NCI-H1436 treated with DMSO at 0.1 percent for 48 hours (cell line): ENCODE data around the gene ARHGAP22.

Experiments
- DNase-seq: peaks from one replicate; lab custom pipeline; 2025; lab: John Stamatoyannopoulos, UW

ARHGAP22 gene

DNA sequence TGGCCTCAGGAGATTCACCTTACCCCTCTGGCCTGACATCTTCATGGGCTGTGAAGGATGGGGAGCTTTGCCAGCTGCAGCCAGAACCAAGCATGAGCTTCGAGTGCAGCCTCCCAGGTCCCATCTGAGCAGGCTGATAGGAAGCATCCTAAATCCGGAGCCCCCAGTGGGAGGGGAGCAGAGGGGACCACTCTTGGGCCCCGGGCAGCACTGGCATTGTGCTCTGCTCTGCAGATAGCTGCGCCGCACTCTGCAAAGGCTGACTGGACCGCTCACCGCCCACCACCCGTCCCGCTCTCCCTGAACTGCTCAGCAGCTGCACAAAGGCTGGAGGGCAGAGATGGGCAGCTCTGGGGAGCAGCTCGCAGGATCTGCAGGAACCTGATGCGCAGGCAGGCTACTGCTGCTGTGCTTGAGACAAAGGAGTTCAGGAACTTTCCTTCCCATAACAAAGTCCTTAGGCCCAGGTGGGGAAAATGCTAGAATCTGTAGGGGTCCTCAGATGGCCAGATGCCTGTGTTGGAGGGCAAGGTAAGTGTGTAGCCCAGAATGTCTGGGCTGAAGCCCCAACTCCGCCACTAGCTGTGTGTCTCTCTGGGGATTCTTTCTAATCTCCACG is 51.8 kb downstream of the ARHGAP22 start:
- no peak for DNase-seq

DNA sequence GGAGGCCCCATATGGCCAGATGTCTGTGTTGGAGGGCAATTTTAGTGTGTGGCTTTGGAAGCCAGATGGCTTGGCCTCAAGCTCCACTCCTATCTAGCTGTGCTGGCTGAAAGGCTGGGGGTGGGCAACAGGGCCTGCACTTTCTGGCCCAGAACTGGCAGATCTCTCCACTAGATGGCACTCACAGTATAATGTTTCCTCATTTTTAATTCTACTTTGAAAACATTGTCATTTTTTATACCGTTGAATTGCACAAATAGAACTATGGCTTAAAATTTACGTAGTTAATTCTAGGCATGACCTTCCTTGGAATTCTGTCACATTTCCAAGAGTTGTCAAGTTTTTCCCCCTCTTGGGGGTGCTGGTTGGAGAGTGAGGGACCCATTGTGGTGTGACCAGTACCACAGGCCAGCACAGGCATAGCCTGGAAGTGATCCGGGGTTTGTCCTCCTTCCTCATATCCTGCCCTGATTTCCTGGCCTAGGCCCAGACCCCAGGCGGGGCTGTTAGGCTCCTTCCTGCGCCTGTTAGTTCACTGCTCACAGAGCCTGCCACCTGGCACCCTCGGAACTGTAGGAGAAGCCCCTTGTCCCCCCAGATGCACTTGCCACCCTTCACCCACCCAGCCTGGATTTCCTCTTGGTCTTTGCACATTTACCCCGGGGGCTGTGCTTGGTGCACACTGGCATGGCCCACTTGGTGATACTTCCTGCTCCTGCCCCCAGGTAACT is 52.8 kb downstream of the ARHGAP22 start:
- no peak for DNase-seq

DNA sequence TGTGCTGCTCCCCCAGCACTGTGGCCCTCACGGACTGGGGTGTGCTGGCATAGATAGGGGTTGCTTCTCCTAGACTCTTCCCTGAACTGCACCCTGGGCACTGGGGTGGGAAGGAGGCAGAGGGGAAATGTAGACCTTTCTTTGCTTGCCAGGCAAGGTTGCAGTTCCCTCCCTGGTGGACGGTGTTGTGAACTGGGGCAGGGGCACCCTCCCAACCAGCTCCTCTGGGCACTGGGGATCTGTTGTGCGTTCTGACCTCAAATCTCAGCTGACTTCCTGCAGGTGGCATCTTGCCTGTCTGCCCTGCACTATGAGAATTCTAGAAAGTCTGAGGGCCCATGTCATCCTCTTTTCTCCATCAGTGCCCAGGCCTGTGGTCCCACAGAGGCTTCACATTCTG is 53.9 kb downstream of the ARHGAP22 start:
- DNase-seq, result no peak

DNA sequence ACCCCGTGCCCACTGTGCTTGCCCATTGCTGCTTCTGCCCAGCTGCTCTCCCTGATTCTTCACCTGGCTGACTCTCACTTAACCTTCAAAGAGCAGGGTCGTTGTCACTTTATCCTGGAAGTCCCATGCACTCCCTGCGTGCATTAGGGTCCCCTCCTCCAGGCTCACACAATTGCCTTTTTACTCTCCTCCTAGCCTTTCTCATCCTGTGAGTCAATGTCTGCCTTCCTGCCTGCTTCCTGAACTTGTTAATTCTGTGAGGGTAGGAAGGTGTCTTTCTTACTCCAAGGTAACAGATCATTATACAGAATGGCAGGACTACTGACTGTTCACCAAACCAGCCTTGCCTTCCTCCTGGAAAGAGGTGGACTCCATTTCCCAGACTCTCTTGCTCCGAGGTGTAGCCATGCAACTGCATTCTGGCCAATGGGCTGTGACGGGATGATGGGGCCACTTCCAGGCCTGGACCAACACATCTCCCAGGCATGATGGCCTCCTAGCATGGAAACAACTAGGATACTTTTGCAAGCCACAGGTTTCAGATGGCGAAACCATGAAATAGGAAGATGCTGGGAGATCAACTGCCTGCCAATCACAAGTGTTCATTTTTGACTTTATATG is 54.7 kb downstream of the ARHGAP22 start:
- no peak for DNase-seq

- no peak for DNase-seq
These were observed 55.6 kb downstream of the ARHGAP22 start for GRCh38 chr10:48549236-48549635.

DNA sequence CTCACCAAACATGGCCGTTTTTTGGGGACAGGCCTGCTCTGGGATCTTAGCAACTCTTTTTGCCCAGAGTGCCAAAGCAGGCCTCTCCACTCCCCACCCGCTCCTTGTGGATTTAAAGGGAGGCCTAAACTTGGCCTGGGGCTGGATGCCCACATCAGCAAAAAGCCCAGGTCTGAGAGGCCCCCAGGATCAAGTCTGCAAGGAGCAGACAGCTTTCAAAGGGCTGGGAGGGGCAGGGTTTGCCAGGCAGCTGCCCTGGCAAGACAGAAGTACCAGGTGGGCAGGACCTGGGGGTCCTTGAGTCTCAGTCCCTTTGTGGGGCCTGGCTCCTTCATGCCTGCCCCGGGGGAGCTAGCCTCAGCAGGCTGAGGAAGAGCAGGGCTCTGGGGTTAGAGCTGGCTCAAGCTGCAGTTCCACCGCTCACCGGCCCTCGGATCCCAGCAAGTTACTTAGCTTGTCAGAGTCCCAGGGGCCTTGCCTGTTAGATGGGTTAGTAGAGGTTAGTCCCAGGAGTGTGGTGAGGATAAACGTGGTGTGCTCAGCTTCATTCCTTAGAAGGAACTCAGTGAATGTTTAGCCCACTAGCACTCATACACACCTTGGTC is 56.2 kb downstream of the ARHGAP22 start:
- DNase-seq, result no peak

DNA sequence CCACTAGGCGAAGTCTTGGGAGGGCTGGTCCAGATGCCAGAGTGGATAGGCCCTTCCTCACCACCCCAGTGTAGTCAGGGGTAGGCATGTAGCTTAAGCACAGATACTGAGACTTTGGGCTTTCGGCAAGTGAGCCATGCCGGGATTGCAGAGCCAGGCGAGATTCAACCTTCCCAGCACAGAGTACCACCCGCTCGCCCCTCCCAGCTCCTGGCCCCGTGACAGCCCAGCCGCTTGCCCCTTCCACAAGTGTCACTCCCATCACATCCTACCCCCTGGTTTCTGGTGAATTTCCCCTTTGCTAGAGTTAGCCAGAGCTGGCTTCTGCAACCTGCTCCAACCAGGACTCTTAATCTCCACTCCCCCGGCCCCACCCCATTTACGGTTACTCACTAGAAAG is 56.9 kb downstream of the ARHGAP22 start:
- DNase-seq, result no peak

DNA sequence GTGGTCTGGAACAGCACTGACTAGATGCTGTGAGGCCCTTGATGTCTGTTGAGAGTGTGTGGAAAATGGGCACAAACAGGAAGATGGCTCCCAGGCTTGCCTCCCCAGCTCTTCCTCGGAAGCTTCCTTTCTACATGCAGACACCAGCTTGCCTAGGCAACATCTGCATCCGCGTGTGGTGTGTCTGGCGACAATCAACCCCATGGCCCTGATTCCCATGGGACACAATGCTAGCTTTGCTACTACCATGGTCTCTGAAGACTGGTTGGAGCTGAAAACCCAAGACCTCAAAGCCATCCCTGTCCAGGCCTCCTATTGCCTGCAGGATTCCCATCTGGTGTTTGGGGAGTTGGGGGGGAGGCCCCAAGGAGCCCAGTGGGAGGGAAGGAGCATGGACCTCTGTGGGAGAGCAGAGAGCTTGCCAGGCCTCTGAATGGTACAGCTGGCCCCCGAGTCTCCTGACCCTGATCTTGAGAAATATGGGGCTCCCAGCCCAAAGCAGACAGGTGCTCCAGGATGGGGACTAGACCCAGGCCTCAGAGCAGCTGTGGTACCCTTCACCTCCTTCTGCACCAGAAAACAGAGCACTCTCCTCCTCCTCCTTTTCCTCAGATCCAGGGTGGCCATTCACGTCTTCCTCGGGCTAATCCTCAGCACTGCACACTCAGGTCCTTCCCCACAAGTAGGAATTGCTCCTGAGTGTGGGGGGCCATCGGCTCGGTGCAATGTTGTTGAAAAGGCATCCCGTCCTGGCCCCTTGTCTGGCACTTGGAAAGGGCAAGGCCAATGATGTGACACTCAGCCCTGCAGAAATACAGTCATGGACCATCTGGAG is 57.6 kb downstream of the ARHGAP22 start:
- no peak for DNase-seq

GRCh38 chr10:48545462-48546145 is 59.3 kb downstream of the ARHGAP22 start:
- no peak for DNase-seq

DNA sequence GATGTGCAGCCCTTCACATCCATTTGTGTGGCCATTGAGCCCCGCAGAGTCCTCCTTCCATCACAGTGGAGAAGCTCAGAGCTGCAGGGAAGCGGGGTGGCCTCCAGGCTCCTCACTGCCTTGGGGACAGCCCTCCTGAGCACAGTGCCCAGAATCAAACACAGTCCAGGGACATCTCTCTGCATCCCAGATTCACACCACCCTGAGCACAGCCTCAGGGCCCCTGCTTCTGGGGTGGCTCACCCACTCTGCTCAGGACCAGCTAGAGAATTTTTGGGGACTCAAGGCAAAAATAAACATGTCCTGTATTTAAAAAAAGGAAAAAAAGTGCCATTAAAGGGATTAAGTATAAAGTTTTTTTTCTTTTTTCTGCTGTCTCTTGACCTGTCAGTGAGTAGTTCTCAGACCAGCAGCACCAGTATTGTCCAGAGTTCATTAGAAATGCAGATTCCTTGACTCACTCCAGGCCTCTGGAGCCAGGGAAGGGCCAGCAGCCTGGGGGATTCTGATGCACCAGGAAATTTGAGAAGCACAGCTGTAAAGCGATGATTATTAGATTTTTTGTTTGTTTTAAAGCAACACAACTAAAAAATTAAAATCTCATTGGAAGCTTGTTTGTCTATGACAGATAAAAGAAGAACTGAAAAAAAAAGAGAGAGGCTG is 61.6 kb downstream of the ARHGAP22 start:
- DNase-seq, result no peak

- no peak for DNase-seq
These were observed 62.2 kb downstream of the ARHGAP22 start for GRCh38 chr10:48542471-48543181.

GRCh38 chr10:48541144-48541795 is 63.6 kb downstream of the ARHGAP22 start:
- DNase-seq, result no peak

DNA sequence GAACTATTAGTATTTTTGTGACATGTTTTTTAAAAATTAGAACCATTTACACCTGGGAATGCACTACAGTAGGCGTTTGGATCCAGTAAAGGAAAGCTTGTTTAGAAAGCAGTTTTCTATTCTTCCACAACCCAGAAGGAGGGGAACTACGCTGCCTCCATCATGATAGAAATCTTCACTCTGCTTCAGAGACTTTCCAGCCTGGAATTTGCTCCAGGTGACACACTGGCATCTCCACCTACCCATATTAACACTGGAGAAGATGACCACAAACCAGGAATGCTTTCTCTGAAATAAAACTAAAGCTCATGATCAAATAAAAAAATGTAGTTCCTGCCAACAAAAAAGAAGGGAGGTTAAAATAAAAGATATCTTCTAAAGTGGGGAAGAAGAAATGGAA is 66.3 kb downstream of the ARHGAP22 start:
- DNase-seq, result no peak

DNA sequence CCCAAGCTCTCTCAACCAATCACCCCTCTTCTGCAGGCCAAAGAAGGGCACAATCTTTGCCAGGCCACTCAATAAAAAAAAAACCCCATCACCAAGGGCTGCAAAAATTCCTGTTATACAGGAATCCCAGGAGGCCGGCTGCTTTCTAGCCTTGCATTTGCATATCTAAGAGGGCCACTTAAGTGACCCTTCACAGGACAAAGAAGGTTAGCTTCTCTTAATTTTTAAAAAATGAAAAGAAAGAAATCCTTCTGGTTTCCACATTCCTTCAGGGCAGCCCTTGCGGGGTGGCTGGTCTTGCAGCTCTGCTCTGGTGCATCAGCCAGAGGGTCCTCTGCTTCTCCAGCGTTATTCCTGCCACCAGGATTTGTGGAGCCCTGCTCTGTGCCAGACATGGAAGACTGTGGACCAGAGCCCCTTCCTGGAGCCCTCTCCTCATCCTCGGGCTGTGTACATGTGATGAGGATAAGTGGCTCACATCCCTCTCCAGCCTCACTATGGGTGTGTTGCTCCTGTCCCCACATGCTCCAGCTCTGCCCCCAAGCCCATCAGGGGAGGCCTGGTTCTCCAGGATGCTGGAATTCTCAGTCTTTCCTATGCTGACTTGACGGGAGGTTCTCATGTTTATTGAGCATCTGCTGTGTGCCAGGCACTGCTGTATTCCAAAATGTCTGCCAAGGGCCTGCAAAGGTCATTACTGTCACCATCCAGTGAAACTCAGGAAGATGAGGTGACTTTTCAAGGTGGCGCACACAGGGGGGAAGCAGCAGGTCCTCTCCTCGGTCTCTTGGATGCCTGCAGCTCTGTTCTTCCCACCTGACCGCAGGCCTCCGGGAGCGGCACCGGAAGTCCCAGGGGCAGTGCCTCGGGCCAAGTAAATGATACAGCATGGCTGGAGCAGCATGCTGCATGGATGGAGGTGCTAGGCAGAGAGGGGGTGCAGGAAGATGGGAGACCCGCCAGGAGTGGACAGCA is 67.7 kb downstream of the ARHGAP22 start:
- DNase-seq, result no peak

- DNase-seq, result no peak
These were observed 68.7 kb downstream of the ARHGAP22 start for GRCh38 chr10:48536156-48536500.

DNA sequence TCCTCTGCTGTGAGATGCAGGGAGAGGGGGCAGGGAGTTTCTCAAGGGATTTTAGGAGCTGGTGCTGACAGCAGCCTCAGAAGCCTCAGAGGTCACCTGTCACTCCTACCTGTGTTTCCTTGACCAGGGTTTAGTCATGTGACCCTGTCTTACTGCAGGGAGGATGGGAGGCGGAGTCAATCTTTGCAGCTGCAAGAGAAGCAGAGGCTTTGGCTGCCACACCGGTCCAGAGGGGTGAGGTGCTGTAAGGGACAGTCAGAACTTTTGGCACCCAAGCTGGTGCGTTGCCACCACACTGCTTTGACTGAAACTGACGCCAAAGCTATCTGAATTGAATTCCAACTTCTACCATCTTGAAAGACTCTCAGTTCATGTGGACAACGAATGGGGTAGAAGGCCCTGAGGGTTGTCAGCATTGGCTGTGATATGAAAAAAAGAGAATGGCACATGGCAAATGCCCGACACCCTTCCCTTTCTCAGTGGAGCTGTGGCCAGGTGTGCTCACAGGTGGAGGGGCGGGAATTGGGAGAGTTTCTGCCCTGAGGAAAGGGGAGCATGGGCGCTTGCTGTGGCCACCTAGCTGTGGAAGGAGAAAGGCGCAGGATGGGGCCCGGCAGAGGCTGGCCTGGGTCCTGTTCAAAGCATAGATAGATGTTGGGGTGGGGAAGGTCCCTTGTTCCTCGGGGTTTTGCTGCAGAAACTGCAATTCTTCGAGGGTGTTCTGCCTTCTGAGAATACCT is 69.3 kb downstream of the ARHGAP22 start:
- no peak for DNase-seq

- no peak for DNase-seq
These were observed 70.7 kb downstream of the ARHGAP22 start for GRCh38 chr10:48533951-48534720.
